Measurements from ENCODE around the gene RAB40B. TPM values are rescaled to one million over a fixed set of nuclear protein-coding genes. Genes with fewer than 3 reads are reported as not detected.
A peak's percentile ranks its signal among the peaks of the same experiment; 100 is the strongest.

RAB40B gene
- total RNA-seq, 2 experiments from 2014 or later: 1.6 to 2.0 TPM

- no peak for TF ChIP-seq CTCF (IDR thresholded peaks at IDR 0.05)
- ChIA-PET CTCF (no interaction called here), POLR2A (no interaction called here)
- DNase-seq (no peak), ATAC-seq (ENCODE audit: poor library complexity) (no peak)
- Histone ChIP-seq H3K4me1 (ENCODE audit: insufficient read depth, low read length) (peaks cover 5% of the 10 kb centered on the region), H3K27ac (ENCODE audit: low read depth in 1 of 2, low read length in 2 of 2) (no peak overlapping the region), H3K36me3 (ENCODE audit: insufficient read depth, low read length) (no peaks in the 10 kb centered on the region), H3K27me3 (ENCODE audit: control insufficient read depth in 1 of 2, insufficient read depth in 2 of 2, low read length in 2 of 2) (no peaks in the 10 kb centered on the region), H3K9me3 (ENCODE audit: control insufficient read depth in 1 of 2, insufficient read depth in 1 of 2, low read length in 2 of 2) (no peaks in the 10 kb centered on the region), H3K4me3 (ENCODE audit: low read length) (no peak overlapping the region)
- intact Hi-C loops (cut with DNase I, micrococcal nuclease): loop anchor here in 1 of 2 experiments (10.0 kb wide), 1 partner anchor 244 kb away; no protein-coding TSS in a partner anchor
- H3K9me3 Mint-ChIP-seq: no peaks in the 10 kb centered on the region
- no peak overlapping the region for H3K4me3 Mint-ChIP-seq
- no peak overlapping the region for H3K27ac Mint-ChIP-seq
- H3K27me3 Mint-ChIP-seq: no peaks in the 10 kb centered on the region
- H3K36me3 Mint-ChIP-seq (ENCODE audit: low read depth): no peaks in the 10 kb centered on the region
- peaks cover 12% of the 10 kb centered on the region for H3K4me1 Mint-ChIP-seq (ENCODE audit: low read depth)
Observed at GRCh38 chr17:82670661-82671450, 27.6 kb downstream of the RAB40B start.

GRCh38 chr17:82668631-82669099, 29.8 kb downstream of the RAB40B start:
- intact Hi-C loops (cut with DNase I, micrococcal nuclease): loop anchor here in 1 of 2 experiments (2.0 kb wide), 1 partner anchor 106 kb away; no protein-coding TSS in a partner anchor
- peaks cover 5% of the 10 kb centered on the region for H3K4me1 ChIP-seq (ENCODE audit: insufficient read depth, low read length)
- peak in 9 of 14 experiments; percentile 17 to 71 (median 36) for DNase-seq
- ChIA-PET POLR2A (no interaction called here), CTCF (interaction anchor here (0.6 to 1.2 kb wide), 4 partner anchors 99 to 107 kb away, joined by 3 to 7 read pairs (median 3); no protein-coding TSS in a partner anchor)
- Mint-ChIP-seq H3K9me3 (no peaks in the 10 kb centered on the region), H3K36me3 (ENCODE audit: low read depth) (no peaks in the 10 kb centered on the region), H3K27me3 (no peaks in the 10 kb centered on the region), H3K4me1 (ENCODE audit: low read depth) (peaks cover 12% of the 10 kb centered on the region), H3K4me3 (no peak overlapping the region), H3K27ac (no peak overlapping the region)
- H3K9me3 ChIP-seq (ENCODE audit: control insufficient read depth in 1 of 2, insufficient read depth in 1 of 2, low read length in 2 of 2): no peaks in the 10 kb centered on the region
- peak; percentile 85 for ATAC-seq (ENCODE audit: poor library complexity)
- H3K4me3 ChIP-seq (ENCODE audit: low read length): no peak overlapping the region
- H3K27me3 ChIP-seq (ENCODE audit: control insufficient read depth in 1 of 2, insufficient read depth in 2 of 2, low read length in 2 of 2): no peaks in the 10 kb centered on the region
- TF ChIP-seq CTCF (IDR thresholded peaks at IDR 0.05): peak; percentile 30
- H3K36me3 ChIP-seq (ENCODE audit: insufficient read depth, low read length): no peaks in the 10 kb centered on the region
- H3K27ac ChIP-seq (ENCODE audit: low read depth in 1 of 2, low read length in 2 of 2): no peak overlapping the region

DNA sequence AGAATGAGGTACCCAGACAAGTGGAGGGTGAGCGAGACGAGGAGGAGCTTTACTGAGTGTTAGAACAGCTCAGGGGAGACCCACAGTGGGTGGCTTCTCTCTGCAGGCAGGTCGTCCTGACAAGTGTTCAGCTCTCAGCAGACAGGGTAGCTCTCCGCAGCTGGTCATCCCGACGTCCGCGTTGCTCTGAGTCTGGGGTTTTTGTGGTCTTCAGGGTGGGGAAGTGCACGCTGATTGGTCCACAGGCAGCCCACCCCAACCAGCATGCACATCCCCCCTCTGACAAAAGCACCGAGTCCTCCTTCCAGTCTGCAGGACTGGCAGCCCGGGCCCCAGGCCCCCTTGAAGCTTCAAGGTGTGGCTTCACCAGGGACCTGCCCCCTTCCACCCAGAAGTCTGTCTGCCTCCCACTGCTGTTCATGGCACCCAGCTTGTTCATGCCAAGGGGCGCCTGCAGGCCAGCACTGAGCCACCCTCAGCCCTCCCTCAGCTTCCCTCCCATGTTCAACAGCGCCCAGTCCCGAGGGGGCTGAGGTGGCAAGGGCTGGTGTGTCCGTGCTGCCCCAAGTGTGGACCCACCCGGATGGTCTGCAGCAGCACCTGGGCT, 30.4 kb downstream of the RAB40B start:
- ATAC-seq (ENCODE audit: poor library complexity) (no peak), DNase-seq (no peak)
- peaks cover 12% of the 10 kb centered on the region for H3K4me1 Mint-ChIP-seq (ENCODE audit: low read depth)
- no peaks in the 10 kb centered on the region for H3K27me3 Mint-ChIP-seq
- H3K4me1 ChIP-seq (ENCODE audit: insufficient read depth, low read length): peaks cover 5% of the 10 kb centered on the region
- no peaks in the 10 kb centered on the region for H3K9me3 Mint-ChIP-seq
- no peak overlapping the region for H3K27ac Mint-ChIP-seq
- H3K36me3 Mint-ChIP-seq (ENCODE audit: low read depth): no peaks in the 10 kb centered on the region
- no peaks in the 10 kb centered on the region for H3K36me3 ChIP-seq (ENCODE audit: insufficient read depth, low read length)
- H3K27ac ChIP-seq (ENCODE audit: low read depth in 1 of 2, low read length in 2 of 2): no peak overlapping the region
- ChIA-PET CTCF (interaction anchor here (0.8 kb wide), 1 partner anchor 107 kb away, joined by 7 read pairs; no protein-coding TSS in a partner anchor), POLR2A (no interaction called here)
- TF ChIP-seq CTCF (IDR thresholded peaks at IDR 0.05): no peak
- intact Hi-C loops (cut with DNase I, micrococcal nuclease): loop anchor here in 1 of 2 experiments (2.0 kb wide), 1 partner anchor 107 kb away; no protein-coding TSS in a partner anchor
- H3K27me3 ChIP-seq (ENCODE audit: control insufficient read depth in 1 of 2, insufficient read depth in 2 of 2, low read length in 2 of 2): no peaks in the 10 kb centered on the region
- no peak overlapping the region for H3K4me3 ChIP-seq (ENCODE audit: low read length)
- no peaks in the 10 kb centered on the region for H3K9me3 ChIP-seq (ENCODE audit: control insufficient read depth in 1 of 2, insufficient read depth in 1 of 2, low read length in 2 of 2)
- no peak overlapping the region for H3K4me3 Mint-ChIP-seq
